ENCODE results near the gene ZHX3.

DNA sequence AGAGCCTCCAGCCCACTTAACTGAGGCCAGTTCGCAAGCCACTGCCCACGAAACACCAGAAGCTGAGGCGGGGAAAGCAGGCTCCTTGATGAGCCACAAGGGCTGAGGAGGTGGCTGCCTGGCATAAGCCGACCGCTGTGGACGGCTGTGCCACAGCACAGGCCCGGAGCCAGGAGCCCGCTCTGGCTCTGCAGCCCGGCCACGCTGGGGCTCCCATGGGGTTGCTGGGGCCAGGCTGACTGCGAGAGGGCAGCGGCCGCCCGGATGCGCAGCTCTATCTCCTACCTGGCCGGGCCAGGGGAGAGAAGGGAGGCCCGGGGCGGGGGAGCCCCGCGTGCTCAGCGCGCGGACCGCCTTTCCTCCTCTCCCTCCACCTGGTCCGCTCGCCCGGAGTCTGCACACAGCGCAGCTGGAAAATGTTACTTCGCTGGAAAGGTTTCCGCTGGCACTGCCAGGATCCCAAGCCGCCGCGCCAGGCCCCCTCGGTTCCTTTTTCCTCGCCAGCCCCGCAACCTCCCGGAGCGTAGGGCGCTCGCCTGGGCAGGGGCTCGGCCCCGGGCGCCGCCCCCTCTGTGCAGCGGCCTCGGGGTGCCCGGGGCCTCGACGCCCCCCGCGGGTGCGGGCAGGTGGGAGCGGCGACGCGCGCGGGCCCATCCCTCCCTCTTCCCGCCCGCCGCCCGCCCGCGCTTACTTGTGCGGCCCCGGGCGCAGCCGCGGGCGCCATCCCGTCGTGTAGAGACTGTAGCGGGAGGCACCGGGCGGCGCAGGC, 48.4 kb upstream of the ZHX3 start:
- TF ChIP-seq EGR1 (IDR thresholded peaks at IDR 0.05; ENCODE audit: low read depth in 2 of 2) (no peak), SP1 (IDR thresholded peaks at IDR 0.05) (no peak), HNF4G (IDR thresholded peaks at IDR 0.05) (no peak), RAD21 (IDR thresholded peaks at IDR 0.05) (no peak), FOXA1 (IDR thresholded peaks at IDR 0.05) (no peak), TAF1 (conservative IDR thresholded peaks at IDR 0.05) (no peak), REST (IDR thresholded peaks at IDR 0.05) (no peak), MAX (IDR thresholded peaks at IDR 0.05) (no peak), YY1 (IDR thresholded peaks at IDR 0.05) (no peak), GABPA (IDR thresholded peaks at IDR 0.05 in 1 of 2, conservative IDR thresholded peaks at IDR 0.05 in 1 of 2) (no peak), FOXA2 (IDR thresholded peaks at IDR 0.05) (no peak), NR2F2 (IDR thresholded peaks at IDR 0.05) (no peak)
- TF ChIP-seq, protein P1, sequence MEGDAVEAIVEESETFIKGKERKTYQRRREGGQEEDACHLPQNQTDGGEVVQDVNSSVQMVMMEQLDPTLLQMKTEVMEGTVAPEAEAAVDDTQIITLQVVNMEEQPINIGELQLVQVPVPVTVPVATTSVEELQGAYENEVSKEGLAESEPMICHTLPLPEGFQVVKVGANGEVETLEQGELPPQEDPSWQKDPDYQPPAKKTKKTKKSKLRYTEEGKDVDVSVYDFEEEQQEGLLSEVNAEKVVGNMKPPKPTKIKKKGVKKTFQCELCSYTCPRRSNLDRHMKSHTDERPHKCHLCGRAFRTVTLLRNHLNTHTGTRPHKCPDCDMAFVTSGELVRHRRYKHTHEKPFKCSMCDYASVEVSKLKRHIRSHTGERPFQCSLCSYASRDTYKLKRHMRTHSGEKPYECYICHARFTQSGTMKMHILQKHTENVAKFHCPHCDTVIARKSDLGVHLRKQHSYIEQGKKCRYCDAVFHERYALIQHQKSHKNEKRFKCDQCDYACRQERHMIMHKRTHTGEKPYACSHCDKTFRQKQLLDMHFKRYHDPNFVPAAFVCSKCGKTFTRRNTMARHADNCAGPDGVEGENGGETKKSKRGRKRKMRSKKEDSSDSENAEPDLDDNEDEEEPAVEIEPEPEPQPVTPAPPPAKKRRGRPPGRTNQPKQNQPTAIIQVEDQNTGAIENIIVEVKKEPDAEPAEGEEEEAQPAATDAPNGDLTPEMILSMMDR (IDR thresholded peaks at IDR 0.05; ENCODE audit: low read depth, low read length, missing input control), result no peak
- TF ChIP-seq, protein P2, sequence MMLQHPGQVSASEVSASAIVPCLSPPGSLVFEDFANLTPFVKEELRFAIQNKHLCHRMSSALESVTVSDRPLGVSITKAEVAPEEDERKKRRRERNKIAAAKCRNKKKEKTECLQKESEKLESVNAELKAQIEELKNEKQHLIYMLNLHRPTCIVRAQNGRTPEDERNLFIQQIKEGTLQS (IDR thresholded peaks at IDR 0.05), result no peak

All from liver (tissue), 3 donors.